ENCODE measurements around the gene NRL.

GRCh38 chr14:24080142-24080530 lies 34.6 kb downstream of the NRL start:
- TF ChIP-seq POLR2A (conservative IDR thresholded peaks at IDR 0.05) (no peak), POLR2AphosphoS2 (IDR thresholded peaks at IDR 0.05; ENCODE audit: low read length) (no peak), RCOR1 (IDR thresholded peaks at IDR 0.05; ENCODE audit: borderline replicate concordance in 1 of 2, low read depth in 2 of 2, low read length in 2 of 2) (no peak), MCM5 (IDR thresholded peaks at IDR 0.05; ENCODE audit: low read depth) (no peak), CTCF (IDR thresholded peaks at IDR 0.05 in 2 of 3, conservative IDR thresholded peaks at IDR 0.05 in 1 of 3; ENCODE audit: insufficient read depth in 2 of 3, low read depth in 1 of 3, low read length in 3 of 3) (no peak)
